ENCODE data around the gene MCAM.

MCAM gene

GRCh38 chr11:119324189-119324588 is 7.3 kb upstream of the MCAM start:
- no peak for DNase-seq

GRCh38 chr11:119323532-119324033 is 6.7 kb upstream of the MCAM start:
- peak; percentile 76 for DNase-seq

GRCh38 chr11:119322921-119323531 is 6.1 kb upstream of the MCAM start:
- DNase-seq = no peak

- no peak for DNase-seq
These were observed 5.4 kb upstream of the MCAM start for GRCh38 chr11:119322360-119322739.

- DNase-seq = peak; percentile 40
These were observed 4.0 kb upstream of the MCAM start for GRCh38 chr11:119320776-119321524.

GRCh38 chr11:119320240-119320775 is 3.4 kb upstream of the MCAM start:
- no peak for DNase-seq

- no peak for DNase-seq
These were observed 2.8 kb upstream of the MCAM start for GRCh38 chr11:119319700-119320239.

GRCh38 chr11:119319136-119319699 is 2.3 kb upstream of the MCAM start:
- no peak for DNase-seq

- DNase-seq = no peak
These were observed 1.6 kb upstream of the MCAM start for GRCh38 chr11:119318240-119319135.

- no peak for DNase-seq
These were observed 786 bp upstream of the MCAM start for GRCh38 chr11:119317592-119318239.

GRCh38 chr11:119316016-119316728 is 758 bp downstream of the MCAM start:
- no peak for DNase-seq

GRCh38 chr11:119315131-119316015 is 1.6 kb downstream of the MCAM start:
- DNase-seq = peak; percentile 50

GRCh38 chr11:119314726-119315125 is 2.2 kb downstream of the MCAM start:
- DNase-seq = no peak

- no peak for DNase-seq
These were observed 6.3 kb downstream of the MCAM start for GRCh38 chr11:119310682-119311052.

- no peak for DNase-seq
These were observed 6.8 kb downstream of the MCAM start for GRCh38 chr11:119309953-119310681.

GRCh38 chr11:119309411-119309810 is 7.5 kb downstream of the MCAM start:
- DNase-seq = no peak

- DNase-seq = no peak
These were observed 9.0 kb downstream of the MCAM start for GRCh38 chr11:119307974-119308373.

GRCh38 chr11:119307219-119307618 is 9.7 kb downstream of the MCAM start:
- DNase-seq = no peak

GRCh38 chr11:119306373-119306890 is 10.5 kb downstream of the MCAM start:
- DNase-seq = no peak
